GF-D8 (cell line): ENCODE measurements around the gene MEGF6.

Experiments used
- DNase-seq: peaks from one replicate; lab custom pipeline; 2025; lab: John Stamatoyannopoulos, UW

Gene MEGF6

GRCh38 chr1:3570066-3570986 is 41.0 kb downstream of the MEGF6 start:
- DNase-seq = no peak

- no peak for DNase-seq
These were observed 41.9 kb downstream of the MEGF6 start for GRCh38 chr1:3569436-3569835.

- DNase-seq = no peak
These were observed 42.4 kb downstream of the MEGF6 start for GRCh38 chr1:3568815-3569435.

- no peak for DNase-seq
These were observed 44.1 kb downstream of the MEGF6 start for GRCh38 chr1:3566951-3567804.

GRCh38 chr1:3566003-3566885 is 45.1 kb downstream of the MEGF6 start:
- no peak for DNase-seq

GRCh38 chr1:3564921-3565831 is 46.1 kb downstream of the MEGF6 start:
- no peak for DNase-seq

- DNase-seq = no peak
These were observed 47.7 kb downstream of the MEGF6 start for GRCh38 chr1:3563610-3564009.

GRCh38 chr1:3563125-3563524 is 48.2 kb downstream of the MEGF6 start:
- no peak for DNase-seq

- no peak for DNase-seq
These were observed 48.6 kb downstream of the MEGF6 start for GRCh38 chr1:3562712-3563111.

- DNase-seq = no peak
These were observed 49.6 kb downstream of the MEGF6 start for GRCh38 chr1:3561702-3562101.

GRCh38 chr1:3560981-3561380 is 50.3 kb downstream of the MEGF6 start:
- DNase-seq = no peak

GRCh38 chr1:3560251-3560871 is 50.9 kb downstream of the MEGF6 start:
- DNase-seq = no peak

- no peak for DNase-seq
These were observed 53.1 kb downstream of the MEGF6 start for GRCh38 chr1:3558036-3558726.

GRCh38 chr1:3557366-3557765 is 53.9 kb downstream of the MEGF6 start:
- DNase-seq = no peak

GRCh38 chr1:3556336-3556735 is 55.0 kb downstream of the MEGF6 start:
- no peak for DNase-seq

GRCh38 chr1:3555131-3555920 is 56.0 kb downstream of the MEGF6 start:
- DNase-seq = no peak

GRCh38 chr1:3553940-3554223 is 57.4 kb downstream of the MEGF6 start:
- DNase-seq = no peak

- DNase-seq = no peak
These were observed 58.0 kb downstream of the MEGF6 start for GRCh38 chr1:3553166-3553939.
